Bone marrow (tissue), 2 donors: Measurements from ENCODE around the gene STXBP5.

ENCODE experiments used
- DNase-seq, 2 donors: peaks; one replicate each; lab custom pipeline; 2025; lab: John Stamatoyannopoulos, UW

STXBP5 gene

DNA sequence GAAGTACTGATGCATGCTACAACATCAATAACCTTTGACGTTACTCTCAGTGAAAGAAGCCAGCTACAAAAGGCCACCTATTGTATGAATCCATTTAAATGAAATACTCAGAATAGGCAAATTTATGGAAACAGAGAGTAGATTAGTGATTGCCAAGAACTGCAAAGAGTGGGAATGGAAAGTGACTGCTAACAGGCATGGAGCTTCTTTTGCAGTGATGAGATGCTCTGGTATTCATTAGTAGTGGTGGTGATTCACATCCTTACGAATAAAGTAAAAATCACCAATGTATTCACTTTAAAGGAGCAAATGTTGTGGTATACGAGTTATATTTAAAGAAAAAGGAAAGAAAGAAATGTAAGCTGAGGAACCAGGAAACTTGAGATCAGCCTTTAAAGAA is 177.5 kb downstream of the STXBP5 start:
- no peak for DNase-seq

DNA sequence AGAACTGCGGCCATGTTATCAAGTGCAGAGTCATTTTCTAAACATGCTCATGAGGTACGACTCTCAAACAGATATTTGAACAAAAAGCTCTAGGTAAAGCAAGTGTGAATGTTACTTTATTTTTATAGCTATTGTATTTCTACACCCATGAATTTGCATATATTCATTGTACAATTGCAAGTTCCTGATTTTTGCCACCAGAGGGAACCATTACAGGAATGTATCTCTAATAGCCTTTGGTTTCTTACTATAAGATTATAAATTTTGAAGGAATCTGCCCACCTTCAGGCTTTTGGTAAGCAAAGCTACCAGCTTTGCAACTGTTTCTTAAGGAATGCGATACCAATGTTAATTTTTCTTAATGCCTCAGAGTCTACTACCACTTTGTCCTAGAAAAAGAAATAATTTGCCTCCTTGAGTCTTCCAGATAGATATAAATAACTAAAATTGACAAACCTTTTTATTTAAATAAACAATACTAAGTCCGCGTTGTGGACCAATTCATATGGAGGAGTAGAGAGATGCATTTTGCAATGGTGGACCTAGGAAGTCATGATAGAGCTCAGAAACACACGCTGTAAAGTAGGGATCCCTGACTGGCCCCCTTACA is 178.8 kb downstream of the STXBP5 start:
- no peak for DNase-seq

DNA sequence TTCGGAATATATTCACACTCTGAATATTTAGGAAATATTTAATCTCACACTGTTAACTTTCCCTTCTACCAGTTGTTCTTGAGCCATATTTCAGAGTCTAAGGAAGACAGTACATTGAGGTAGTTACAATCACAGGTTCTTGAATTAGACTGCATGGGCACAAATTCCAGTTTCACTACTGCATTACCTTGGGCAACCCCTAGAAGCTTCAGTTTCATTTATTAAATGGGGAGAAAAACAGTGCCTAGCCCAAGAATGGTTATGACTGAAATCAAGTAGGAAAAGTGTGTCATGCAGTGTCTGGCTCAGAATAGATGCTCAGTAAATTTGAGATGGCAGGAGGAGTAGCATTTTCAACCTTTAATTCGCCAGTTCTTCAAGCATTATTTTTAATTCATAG is 179.8 kb downstream of the STXBP5 start:
- DNase-seq = no peak

DNA sequence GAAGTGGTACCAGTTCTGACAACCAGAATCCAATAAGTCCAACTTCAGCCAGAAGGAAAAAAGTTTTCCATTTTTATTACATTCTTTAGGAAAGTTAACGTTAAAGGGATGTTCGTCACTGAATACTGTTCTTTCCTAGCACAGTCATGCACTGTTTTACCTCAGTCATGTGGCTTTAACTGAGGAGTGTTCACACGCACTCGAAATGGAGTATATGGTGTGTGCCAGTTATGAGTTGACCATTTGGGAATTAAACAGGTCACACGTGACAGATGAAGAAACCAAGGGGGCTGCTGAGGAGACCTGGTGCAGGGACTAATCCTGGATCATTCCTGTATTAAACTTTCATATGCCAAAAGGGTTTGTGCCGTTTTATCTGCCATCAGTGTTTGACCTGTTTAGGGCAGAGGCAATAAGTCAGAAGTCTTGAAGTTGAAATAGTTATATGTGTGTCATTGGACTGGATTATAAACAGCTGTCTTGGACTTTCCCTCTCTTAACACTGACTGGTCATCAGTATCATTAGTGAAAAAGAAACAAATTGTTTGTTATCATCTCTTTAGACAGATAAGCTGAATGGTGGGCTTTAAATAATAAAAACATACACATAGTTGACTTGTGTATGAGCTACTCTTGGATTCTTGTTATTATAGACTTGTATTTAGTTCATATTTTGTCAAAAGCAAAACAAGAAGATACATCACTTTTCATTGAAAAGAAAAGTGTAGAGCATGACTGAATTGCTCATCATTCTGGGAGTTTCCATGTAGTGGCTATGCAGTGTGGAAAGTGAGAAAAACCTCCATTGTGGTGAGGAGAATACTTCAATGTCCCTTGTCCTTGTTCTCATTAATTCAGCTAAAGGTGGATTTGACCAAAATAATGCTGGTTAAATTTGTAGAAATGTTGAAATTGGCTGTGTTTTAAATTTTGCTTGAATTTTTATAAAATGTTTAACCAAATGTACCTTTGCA is 180.8 kb downstream of the STXBP5 start:
- no peak for DNase-seq

DNA sequence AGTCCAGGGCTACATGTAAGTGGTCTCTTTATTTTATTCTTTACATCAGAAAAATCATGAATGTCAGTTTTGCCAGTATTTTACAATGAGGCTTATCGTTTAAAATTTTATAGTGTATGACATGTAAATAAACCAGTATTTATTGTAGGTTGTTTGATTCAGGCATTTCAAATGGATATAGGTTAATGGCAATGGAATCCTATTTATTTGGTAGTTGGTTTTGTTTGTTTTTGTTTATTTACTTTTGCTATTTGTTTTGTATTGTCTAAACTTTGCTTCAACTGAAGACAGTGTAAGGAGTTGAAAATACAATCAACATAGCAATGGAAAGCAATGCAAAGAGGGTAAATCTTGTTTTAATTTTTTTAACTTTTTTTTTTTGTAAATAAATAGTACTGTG is 185.2 kb downstream of the STXBP5 start:
- no peak for DNase-seq

DNA sequence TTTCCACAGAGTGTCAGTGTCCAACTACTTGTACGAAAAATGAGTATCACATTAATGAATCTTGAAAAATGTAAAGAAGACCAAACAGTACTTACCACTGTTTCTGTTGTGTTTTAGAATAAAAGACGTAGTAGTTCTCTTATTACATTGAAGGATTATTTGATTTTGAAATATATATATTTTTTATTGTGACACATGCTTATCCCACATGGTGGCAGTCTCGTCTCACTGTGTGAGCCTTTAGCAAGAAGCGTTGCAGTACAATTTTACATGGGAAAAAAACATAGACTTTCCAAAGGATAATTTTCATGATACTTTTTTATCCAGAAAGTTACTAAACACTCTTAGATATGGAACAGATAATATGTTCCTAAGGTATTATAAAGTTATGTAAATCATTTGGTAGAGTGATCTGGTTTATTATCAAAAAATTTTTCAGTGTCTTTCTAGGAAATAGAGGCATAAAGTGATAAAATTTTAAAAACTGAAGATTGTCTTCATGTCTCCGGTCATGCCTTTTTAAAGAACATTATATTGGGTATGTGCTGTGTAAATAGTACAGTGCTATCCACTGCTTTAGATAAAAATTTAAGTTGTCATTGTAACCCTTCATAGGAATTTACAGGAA is 186.8 kb downstream of the STXBP5 start:
- DNase-seq = no peak

DNA sequence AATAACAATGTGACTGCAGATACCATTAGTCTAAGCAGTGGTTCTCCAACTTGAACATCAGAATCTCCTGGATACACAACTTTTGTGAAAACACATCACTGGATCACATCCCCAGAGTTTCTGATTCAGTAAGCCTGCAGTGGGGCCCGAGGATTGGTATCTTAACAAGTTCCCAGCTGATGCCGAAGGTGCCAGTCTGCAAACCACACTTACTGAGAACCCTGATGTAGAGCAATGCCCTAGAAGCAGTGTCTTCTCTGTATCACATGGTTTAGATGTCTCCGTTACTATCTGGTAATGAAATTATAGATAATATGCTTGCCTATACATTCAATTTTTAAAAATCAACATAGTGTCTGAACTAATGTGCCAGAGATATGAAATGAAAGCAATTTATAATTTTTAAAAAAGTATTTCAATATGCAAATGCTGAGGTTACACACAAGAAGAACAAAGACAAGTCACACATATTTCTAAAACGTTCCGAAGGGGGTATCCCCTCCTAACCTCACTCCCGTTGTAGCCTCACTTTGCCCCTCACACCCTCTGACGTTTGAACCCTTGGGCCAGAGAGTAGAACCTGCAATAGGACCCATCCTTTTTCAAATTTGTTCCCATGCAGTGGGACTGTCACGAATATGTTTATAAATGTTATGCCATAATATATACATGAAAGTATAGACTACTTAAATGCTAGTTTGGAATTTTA is 188.9 kb downstream of the STXBP5 start:
- no peak for DNase-seq

DNA sequence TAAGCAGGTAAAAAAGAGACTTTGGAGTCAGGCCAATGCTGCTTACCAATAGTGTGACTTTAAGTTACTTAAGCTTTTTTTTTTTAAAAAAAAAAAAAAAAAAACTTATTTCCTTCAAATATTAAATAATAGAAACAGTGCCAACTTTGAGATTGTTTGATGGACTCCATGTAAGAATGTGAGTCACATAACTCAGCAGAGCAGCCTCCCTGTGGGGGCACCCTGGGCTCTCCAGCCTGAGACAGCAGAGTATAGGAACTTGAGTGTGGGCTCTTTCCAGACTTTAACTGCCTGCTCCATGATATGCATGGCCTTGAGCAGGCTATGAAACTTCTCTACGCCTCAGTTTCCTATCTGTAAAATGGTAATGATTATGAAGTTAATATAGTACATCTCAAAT is 190.9 kb downstream of the STXBP5 start:
- DNase-seq = no peak

DNA sequence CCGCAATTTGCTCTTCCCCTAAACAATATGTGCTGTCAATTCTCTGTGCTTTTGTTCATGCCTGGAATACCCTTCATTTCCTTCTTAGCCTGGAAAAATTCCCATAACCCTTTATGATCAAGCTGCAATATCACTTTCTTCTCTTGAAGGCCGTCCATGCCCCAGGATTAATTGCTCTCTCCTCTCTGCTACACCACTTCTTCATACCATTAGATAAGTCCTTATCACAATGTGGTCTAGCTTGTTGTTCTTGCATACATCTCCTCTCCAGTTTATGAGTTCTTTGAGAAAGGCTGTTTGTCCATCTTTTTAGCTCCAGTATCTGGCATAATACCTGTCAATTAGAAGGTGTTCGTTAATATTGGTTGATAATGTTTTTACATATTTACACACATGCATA is 193.1 kb downstream of the STXBP5 start:
- no peak for DNase-seq

DNA sequence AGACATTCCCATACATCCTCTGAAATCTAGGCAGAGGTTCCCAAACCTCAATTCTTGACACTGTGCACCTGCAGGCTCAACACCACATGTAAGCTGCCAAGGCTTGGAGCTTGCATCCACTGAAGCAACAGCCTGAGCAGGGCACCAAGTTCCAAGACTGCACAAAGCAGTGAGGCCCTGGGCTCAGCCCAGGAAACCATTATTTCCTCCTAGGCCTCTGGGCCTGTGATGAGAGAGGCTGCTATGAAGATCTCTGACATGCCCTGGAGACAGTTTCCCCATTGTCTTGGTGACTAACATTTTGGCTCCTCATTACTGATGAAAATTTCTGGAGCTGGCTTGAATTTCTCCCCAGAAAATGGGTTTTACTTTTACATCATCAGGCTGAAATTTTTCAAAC is 196.8 kb downstream of the STXBP5 start:
- DNase-seq = no peak

DNA sequence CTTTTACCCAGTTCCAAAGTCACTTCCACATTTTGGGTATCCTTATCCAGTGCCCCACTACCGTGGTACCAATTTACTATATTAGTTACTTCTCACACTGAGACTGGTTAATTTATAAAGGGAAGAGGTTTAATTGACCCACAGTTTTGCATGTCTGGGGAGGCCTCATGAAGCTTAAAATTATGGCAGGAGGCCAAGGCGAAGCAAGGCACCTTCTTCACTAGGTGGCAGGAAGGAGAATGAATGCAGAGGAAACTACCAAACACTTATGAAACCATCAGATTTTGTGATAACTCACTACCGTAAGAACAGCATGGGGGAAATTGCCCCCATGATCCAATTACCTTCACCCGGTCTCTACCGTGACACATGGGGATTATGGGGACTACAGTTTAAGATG is 197.6 kb downstream of the STXBP5 start:
- DNase-seq = no peak

DNA sequence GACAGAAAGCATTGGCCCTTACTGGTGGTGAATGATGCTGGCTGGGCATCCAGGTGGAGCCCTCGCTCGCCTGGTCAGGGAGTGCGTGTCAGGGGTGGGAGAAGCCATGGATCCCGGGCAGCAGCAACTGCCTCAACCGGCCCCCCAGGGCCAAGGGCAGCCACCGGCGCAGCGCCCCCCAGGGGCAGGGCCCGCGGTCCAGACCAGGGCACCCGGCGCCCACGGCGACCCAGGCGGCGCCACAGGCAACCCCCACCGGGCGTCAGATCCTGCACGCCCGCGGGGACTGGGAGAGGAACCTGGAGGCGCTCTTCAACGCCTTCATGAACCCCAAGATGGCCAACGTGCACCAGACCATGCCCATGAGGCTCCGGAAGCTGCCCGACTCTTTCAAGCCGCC is 202.6 kb downstream of the STXBP5 start:
- DNase-seq = no peak

DNA sequence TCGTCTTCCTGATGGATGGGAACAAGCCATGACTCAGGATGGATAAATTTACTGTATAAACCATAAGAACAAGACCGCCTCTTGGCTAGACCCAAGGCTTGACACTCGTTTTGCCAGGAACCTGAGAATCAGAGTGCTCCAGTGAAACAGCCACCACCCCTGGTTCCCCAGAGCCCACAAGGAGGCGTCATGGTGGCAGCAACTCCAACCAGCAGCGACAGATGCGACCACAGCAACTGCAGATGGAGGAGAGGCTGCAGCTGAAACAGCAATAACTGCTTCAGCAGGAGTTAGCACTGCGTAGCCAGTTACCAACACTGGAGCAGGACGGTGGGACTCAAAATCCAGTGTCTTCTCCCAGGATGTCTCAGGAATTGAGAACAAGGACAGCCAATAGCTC is 203.4 kb downstream of the STXBP5 start:
- no peak for DNase-seq

DNA sequence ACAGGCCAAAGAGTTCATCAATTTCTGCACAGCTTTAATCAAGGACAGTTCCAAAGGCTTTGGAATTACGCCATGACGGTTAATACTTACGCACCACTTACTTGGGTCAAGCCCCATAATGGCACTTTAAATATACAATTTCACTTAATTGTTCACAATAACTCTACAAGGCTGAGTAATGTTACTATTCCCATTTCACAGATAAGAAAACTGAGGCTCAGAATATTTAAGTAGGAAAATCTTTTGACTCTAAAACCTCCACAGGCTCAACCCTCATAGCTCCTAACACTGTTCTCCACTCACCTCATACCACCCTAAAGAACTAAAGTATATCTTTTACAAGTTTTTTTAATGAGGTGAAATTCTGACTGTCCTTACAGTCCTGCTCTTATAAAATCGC is 212.4 kb downstream of the STXBP5 start:
- DNase-seq = no peak

DNA sequence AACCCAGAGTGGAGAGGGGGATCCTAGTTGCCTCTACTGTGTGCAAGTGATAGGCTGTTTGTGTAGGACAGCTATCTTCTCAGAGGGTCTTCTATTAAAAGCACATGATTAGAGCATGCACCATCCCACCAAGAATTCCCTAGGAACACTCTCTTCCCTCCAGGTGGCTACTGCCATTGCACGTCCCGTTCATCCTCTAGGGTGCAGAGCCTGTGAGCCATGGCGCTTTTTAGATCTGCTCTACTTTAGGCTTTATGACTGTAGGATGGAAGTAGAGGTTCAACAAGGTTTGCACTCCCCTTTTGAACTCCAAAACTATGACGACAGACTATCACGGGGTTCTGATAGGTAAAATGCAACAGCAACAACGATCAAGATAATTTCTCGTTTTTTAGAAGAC is 213.7 kb downstream of the STXBP5 start:
- DNase-seq = no peak

DNA sequence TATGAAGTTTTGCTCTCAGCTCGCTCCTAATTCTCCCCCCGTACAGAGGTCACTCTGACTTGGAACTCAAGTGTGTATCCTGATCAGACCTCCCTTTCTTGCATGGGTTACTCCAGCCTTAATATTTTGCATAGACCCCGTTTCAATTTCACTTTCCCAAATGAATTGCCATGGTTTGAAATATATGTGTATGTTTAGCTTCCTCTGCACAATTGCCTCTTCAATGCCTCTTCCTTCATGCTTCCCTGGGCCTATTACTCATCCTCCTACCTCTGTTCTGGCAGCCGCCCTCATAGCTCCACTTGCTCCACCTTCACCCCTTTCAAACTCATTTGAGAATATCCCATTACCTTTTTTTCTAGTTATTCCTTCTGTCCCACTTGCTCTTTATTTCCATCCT is 214.3 kb downstream of the STXBP5 start:
- DNase-seq = no peak

DNA sequence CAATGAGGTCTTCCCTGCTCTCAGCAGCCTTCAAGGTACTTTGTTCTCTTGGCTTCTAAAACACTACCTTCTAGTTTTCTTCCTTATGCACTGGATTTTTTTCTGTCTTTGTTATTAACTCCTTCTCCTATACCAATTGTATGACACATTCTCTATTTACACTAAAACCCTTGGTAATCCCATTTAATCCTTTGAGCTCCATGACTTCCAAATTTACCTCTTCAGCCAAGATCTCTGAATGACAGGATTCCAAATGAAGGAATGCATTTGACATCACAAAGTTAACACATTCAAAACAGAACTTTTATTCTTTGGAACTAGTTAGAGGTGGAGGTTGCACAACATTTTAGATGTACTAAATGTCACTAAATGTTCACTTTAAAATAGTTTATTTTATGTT is 217.7 kb downstream of the STXBP5 start:
- DNase-seq = no peak

DNA sequence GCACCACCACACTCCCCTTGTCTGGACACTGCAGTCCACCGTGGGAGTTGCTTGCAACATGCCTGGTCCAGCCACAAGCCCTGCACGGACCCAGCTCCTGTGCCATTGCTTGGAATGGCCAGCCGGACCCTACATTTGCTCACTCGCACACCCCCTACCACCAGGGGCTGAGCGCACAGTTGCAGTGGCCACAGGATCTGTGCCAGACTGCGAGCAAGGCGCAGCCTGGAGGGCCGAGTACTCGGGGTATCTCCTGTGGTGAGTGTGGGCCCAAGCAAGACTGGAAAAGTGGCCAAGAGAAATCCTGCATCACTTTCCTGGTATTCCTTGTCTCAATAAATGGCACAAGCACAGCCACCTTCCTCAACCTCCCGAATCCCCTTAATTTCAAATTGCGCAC is 218.9 kb downstream of the STXBP5 start:
- DNase-seq = no peak

DNA sequence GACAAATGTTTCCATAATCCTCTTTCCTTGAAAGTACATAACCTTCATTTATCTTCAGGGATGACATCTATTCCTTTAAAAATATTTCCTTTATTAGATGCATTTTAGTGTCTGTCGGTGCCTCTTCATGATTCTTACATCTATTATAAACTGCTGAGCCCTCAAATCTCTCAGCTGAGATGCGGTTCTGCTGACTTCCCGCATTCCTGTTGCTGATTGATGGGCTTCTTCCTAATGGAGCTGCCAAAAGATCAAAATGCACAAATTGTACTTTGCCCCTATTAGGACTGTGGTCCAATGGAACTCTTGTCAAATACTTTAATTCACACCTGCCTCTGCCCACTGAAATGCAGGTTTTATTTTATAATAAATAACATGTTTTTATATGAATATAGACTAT is 225.6 kb downstream of the STXBP5 start:
- no peak for DNase-seq

DNA sequence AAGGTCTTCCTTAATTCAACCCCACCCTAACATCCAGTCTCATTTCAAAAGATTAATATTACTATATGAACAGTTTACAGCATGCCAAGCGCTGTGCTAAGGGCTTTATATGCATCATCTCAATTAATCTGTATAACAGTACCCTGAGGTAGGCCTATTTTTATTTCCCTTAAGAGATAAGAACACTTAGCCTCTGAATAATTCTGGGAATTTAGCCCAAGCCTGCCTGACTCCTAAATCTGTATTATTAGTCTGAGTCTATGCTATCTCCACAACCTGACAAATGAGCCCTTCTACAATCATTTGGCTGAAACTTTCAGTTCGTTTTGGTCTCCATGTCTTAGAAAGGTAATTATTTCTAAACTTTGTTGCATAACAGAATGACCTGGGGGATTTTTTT is 226.6 kb downstream of the STXBP5 start:
- no peak for DNase-seq

DNA sequence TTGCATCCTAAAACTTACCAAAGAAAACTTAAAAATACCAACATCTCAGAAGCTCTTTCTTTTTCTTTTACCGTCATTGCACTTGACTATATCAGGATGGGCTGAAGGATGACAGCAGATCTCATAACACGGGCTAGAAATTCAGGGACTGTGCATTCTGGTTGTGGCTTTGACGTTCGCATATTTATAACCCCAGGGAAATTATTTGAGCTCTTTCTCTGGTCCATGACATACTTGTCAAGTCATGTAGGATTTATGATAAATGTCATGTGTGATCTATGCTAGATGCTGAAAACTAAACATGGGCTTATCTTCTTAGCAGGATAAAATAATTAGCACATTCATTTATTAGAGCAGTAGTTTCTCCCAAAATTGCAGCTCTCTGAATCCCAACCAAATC is 229.9 kb downstream of the STXBP5 start:
- DNase-seq = no peak

DNA sequence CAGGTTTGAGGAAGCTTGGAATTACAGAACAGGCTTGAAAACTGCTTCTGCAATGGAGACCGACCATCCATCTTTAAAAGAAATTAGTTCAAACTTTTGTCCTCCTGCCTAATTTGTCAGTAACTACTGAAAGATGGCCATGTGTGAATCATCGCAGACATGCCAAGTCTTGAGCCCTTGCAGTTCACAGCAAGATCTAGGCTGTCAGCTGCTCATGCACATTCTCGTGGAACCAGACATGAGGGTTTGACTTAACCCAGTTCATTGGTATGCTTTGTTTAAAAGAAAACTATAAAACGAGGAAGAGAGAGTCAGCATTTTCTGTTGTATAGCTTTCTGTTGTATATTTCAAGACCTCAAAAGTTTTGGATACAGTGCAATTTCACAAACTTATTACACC is 230.3 kb downstream of the STXBP5 start:
- DNase-seq = no peak

DNA sequence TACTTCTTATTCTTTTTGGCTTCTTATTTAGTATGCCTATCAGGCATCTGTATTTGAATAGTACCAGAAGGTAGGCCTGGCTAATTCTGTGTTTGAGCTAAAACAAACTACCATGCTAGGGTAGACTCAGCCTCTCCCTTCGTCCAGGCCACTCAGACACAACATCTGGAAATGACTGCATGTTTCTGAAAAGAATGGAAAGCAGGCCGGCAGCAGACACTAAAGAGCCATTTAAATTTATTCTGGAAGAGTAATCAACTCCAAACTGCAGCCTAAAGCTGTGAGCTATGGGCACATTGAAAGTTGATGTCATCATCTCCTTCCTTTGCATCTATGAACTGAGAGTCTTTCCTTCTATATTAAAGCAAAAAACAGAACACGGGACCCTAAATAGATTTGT is 233.4 kb downstream of the STXBP5 start:
- no peak for DNase-seq
